Measurements from ENCODE around the gene BAD. TPM values are rescaled to one million over a fixed set of nuclear protein-coding genes. Genes with fewer than 3 reads are reported as not detected.
A peak's percentile ranks its signal among the peaks of the same experiment; 100 is the strongest.
"Not testable (repeated sequence)": the region's sequence is repeated elsewhere in the genome, so short reads cannot be mapped to it uniquely, and the experiment has no call there.

The BAD gene
- total RNA-seq, 1 experiment from 2014 or later = 154 TPM

GRCh38 chr11:64249038-64249437, 35.4 kb downstream of the BAD start:
- Histone ChIP-seq H3K27me3 (replicated peaks) (no peaks in the 10 kb centered on the region), H3K9me3 (replicated peaks) (peaks cover 3% of the 10 kb centered on the region; the same call in 1 of the 2 replicates), H3K27ac (no peak overlapping the region), H3K4me3 (no peak overlapping the region), H3K36me3 (peaks cover 30% of the 10 kb centered on the region), H3K4me1 (replicated peaks) (peaks cover 53% of the 10 kb centered on the region)
- no peak for DNase-seq (ENCODE audit: low read depth in 1 of 2, low spot score in 2 of 2)

GRCh38 chr11:64248578-64248977, 35.9 kb downstream of the BAD start:
- Histone ChIP-seq H3K36me3 (peaks cover 33% of the 10 kb centered on the region), H3K4me3 (no peak overlapping the region), H3K9me3 (replicated peaks) (peaks cover 3% of the 10 kb centered on the region; the same call in 1 of the 2 replicates), H3K27me3 (replicated peaks) (no peaks in the 10 kb centered on the region), H3K4me1 (replicated peaks) (peaks cover 52% of the 10 kb centered on the region), H3K27ac (no peak overlapping the region)
- DNase-seq (ENCODE audit: low read depth in 1 of 2, low spot score in 2 of 2) = no peak

- peaks cover 55% of the 10 kb centered on the region for H3K4me1 ChIP-seq (replicated peaks)
- no peaks in the 10 kb centered on the region for H3K27me3 ChIP-seq (replicated peaks)
- no peak overlapping the region for H3K27ac ChIP-seq
Measured at GRCh38 chr11:64247729-64248531, 36.5 kb downstream of the BAD start.

GRCh38 chr11:64246871-64247728, 37.4 kb downstream of the BAD start, which contains the start of gene PPP1R14B:
TSS of gene PPP1R14B (minus strand) at chr11:64246943. CDS start at chr11:64246673, 270 bp downstream.
- DNase-seq (ENCODE audit: low read depth in 1 of 2, low spot score in 2 of 2) = peak; percentile 90 to 97
- H3K27me3 ChIP-seq (replicated peaks) = no peaks in the 10 kb centered on the region

More at GRCh38 chr11:64247729-64248531, 36.5 kb downstream of the BAD start:
- Histone ChIP-seq H3K9me3 (replicated peaks) (peaks cover 3% of the 10 kb centered on the region; the same call in 1 of the 2 replicates), H3K36me3 (peaks cover 40% of the 10 kb centered on the region), H3K4me3 (peak overlapping the region; percentile 79)
- no peak for DNase-seq (ENCODE audit: low read depth in 1 of 2, low spot score in 2 of 2)

GRCh38 chr11:64246621-64246870, 37.9 kb downstream of the BAD start:
- H3K36me3 ChIP-seq = peaks cover 45% of the 10 kb centered on the region
- not testable (repeated sequence) for DNase-seq (ENCODE audit: low read depth in 1 of 2, low spot score in 2 of 2); H3K27me3 ChIP-seq (replicated peaks); H3K9me3 ChIP-seq (replicated peaks)
- H3K4me3 ChIP-seq = peak overlapping the region; percentile 79
- H3K4me1 ChIP-seq (replicated peaks) = peaks cover 56% of the 10 kb centered on the region
- H3K27ac ChIP-seq = peak overlapping the region; percentile 68; the same call in 1 of the 2 replicates

More at GRCh38 chr11:64246871-64247728, 37.4 kb downstream of the BAD start, which contains the start of gene PPP1R14B:
- Histone ChIP-seq H3K4me3 (peak within 1 kb of the TSS; percentile 79), H3K9me3 (replicated peaks) (peaks cover 3% of the 10 kb centered on the region; the same call in 1 of the 2 replicates), H3K4me1 (replicated peaks) (peaks cover 56% of the 10 kb centered on the region), H3K36me3 (peaks cover 48% of the 10 kb centered on the region), H3K27ac (peak within 1 kb of the TSS; percentile 68)

GRCh38 chr11:64245797-64246620, 38.5 kb downstream of the BAD start:
- peaks cover 44% of the 10 kb centered on the region for H3K36me3 ChIP-seq
- H3K9me3 ChIP-seq (replicated peaks) = no peaks in the 10 kb centered on the region
- no peaks in the 10 kb centered on the region for H3K27me3 ChIP-seq (replicated peaks)
- peak overlapping the region; percentile 79 for H3K4me3 ChIP-seq
- DNase-seq (ENCODE audit: low read depth in 1 of 2, low spot score in 2 of 2) = peak; percentile 91 to 99
- peaks cover 52% of the 10 kb centered on the region for H3K4me1 ChIP-seq (replicated peaks)
- peak overlapping the region; percentile 68 for H3K27ac ChIP-seq

GRCh38 chr11:64245401-64245796, 39.1 kb downstream of the BAD start:
- no peak for DNase-seq (ENCODE audit: low read depth in 1 of 2, low spot score in 2 of 2)
- Histone ChIP-seq H3K36me3 (peaks cover 47% of the 10 kb centered on the region), H3K9me3 (replicated peaks) (no peaks in the 10 kb centered on the region), H3K27me3 (replicated peaks) (no peaks in the 10 kb centered on the region), H3K27ac (peak overlapping the region; percentile 68), H3K4me3 (peak overlapping the region; percentile 79), H3K4me1 (replicated peaks) (peaks cover 50% of the 10 kb centered on the region)

GRCh38 chr11:64244966-64245365, 39.5 kb downstream of the BAD start:
- peaks cover 54% of the 10 kb centered on the region for H3K4me1 ChIP-seq (replicated peaks)
- H3K4me3 ChIP-seq = peak overlapping the region; percentile 79
- no peaks in the 10 kb centered on the region for H3K27me3 ChIP-seq (replicated peaks)
- H3K9me3 ChIP-seq (replicated peaks) = no peaks in the 10 kb centered on the region
- H3K27ac ChIP-seq = no peak overlapping the region
- no peak for DNase-seq (ENCODE audit: low read depth in 1 of 2, low spot score in 2 of 2)
- H3K36me3 ChIP-seq = peaks cover 51% of the 10 kb centered on the region

- Histone ChIP-seq H3K27ac (no peak overlapping the region), H3K27me3 (replicated peaks) (no peaks in the 10 kb centered on the region), H3K4me1 (replicated peaks) (peaks cover 55% of the 10 kb centered on the region), H3K9me3 (replicated peaks) (no peaks in the 10 kb centered on the region), H3K4me3 (no peak overlapping the region), H3K36me3 (peaks cover 52% of the 10 kb centered on the region)
- DNase-seq (ENCODE audit: low read depth in 1 of 2, low spot score in 2 of 2) = no peak
Measured at GRCh38 chr11:64244107-64244506, 40.4 kb downstream of the BAD start.

GRCh38 chr11:64243236-64243854, 41.1 kb downstream of the BAD start:
- Histone ChIP-seq H3K4me3 (no peak overlapping the region), H3K27me3 (replicated peaks) (no peaks in the 10 kb centered on the region), H3K36me3 (peaks cover 57% of the 10 kb centered on the region), H3K4me1 (replicated peaks) (peaks cover 55% of the 10 kb centered on the region), H3K9me3 (replicated peaks) (no peaks in the 10 kb centered on the region), H3K27ac (no peak overlapping the region)
- no peak for DNase-seq (ENCODE audit: low read depth in 1 of 2, low spot score in 2 of 2)

- Histone ChIP-seq H3K27me3 (replicated peaks) (no peaks in the 10 kb centered on the region), H3K36me3 (peaks cover 64% of the 10 kb centered on the region), H3K27ac (peak overlapping the region; percentile 12; the same call in 1 of the 2 replicates), H3K4me1 (replicated peaks) (peaks cover 42% of the 10 kb centered on the region), H3K4me3 (peak overlapping the region; percentile 74), H3K9me3 (replicated peaks) (no peaks in the 10 kb centered on the region)
- peak in 1 of 2 experiments; percentile 76 for DNase-seq (ENCODE audit: low read depth in 1 of 2, low spot score in 2 of 2)
Measured at GRCh38 chr11:64241491-64242374, 42.7 kb downstream of the BAD start.

GRCh38 chr11:64241241-64241490, 43.3 kb downstream of the BAD start:
- H3K27me3 ChIP-seq (replicated peaks) = no peaks in the 10 kb centered on the region
- peaks cover 62% of the 10 kb centered on the region for H3K36me3 ChIP-seq
- no peaks in the 10 kb centered on the region for H3K9me3 ChIP-seq (replicated peaks)
- peak overlapping the region; percentile 91 for H3K27ac ChIP-seq
- DNase-seq (ENCODE audit: low read depth in 1 of 2, low spot score in 2 of 2) = peak; percentile 99 to 100
- H3K4me1 ChIP-seq (replicated peaks) = peaks cover 41% of the 10 kb centered on the region
- H3K4me3 ChIP-seq = peak overlapping the region; percentile 74
